ENCODE measurements around the gene ADGRD2. TPM values are rescaled to one million over a fixed set of nuclear protein-coding genes. Genes with fewer than 3 reads are reported as not detected.

The ADGRD2 gene
- total RNA-seq, 1 experiment from 2014 or later: not detected

- intact Hi-C loops (cut with micrococcal nuclease; ENCODE audit: unreplicated experiment): loop anchor here (1.0 to 10.0 kb wide), 4 partner anchors 116 to 435 kb away; partner anchors contain the start of gene WDR38
- no peaks in the 10 kb centered on the region for H3K27me3 ChIP-seq (replicated peaks; ENCODE audit: insufficient read depth, low read depth, low read length, poor library complexity)
- ChIA-PET CTCF (interaction anchor here (1.7 kb wide), 1 partner anchor 27 kb away, joined by 7 read pairs; no protein-coding TSS in a partner anchor), POLR2A (ENCODE audit: low non-redundant PET) (no interaction called here)
- no peaks in the 10 kb centered on the region for H3K4me1 ChIP-seq (ENCODE audit: insufficient read depth, low read length, poor library complexity, severe bottlenecking)
- BruUV-seq (replicated peaks): no TSS peak
- no peak overlapping the region for H3K27ac ChIP-seq (ENCODE audit: low read depth, low read length, poor library complexity, severe bottlenecking)
- no peak overlapping the region for H3K4me3 ChIP-seq (ENCODE audit: low read depth, low read length, poor library complexity, severe bottlenecking)
- peaks cover 3% of the 10 kb centered on the region for H3K9me3 ChIP-seq (ENCODE audit: low read depth, low read length, poor library complexity, severe bottlenecking)
- DNase-seq (ENCODE audit: low spot score): no peak
- TF ChIP-seq EZH2 (IDR thresholded peaks at IDR 0.05; ENCODE audit: borderline replicate concordance, low read depth, low read length, poor library complexity, severe bottlenecking) (no peak), CTCF (conservative IDR thresholded peaks at IDR 0.05; ENCODE audit: low read depth, low read length) (no peak)
- no peaks in the 10 kb centered on the region for H3K36me3 ChIP-seq (ENCODE audit: insufficient read depth, low read length, poor library complexity, severe bottlenecking)
Measured at GRCh38 chr9:124419832-124420489, 30.3 kb upstream of the ADGRD2 start.

DNA sequence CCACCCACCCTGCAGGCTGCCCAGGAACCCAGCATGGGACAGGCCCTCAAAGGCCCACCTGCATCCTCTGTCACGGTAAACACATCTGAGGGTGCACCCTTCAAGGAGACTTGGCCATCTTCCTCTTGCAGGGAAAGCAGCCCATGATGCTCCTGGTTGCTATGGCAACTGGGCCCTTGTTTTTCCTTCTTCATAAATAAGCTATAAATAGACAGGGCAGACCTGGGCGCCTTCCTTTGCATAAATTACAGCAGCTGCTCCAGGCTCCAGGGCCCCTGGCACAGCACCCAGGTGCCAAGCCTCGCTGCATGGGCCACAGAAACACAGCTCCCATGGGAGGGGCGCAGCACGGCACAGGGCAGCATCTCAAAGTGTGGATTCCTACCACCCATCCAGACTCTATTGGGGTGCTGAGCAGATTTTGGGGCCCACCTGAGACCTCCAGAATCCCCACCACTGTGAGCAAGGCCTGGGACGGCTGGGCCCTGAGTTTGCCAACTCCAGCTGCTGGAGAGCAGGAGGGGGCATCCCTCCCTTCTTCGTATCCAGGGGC, 29.2 kb upstream of the ADGRD2 start:
- TF ChIP-seq CTCF (conservative IDR thresholded peaks at IDR 0.05; ENCODE audit: low read depth, low read length): no peak
- TF ChIP-seq EZH2 (IDR thresholded peaks at IDR 0.05; ENCODE audit: borderline replicate concordance, low read depth, low read length, poor library complexity, severe bottlenecking): no peak
- H3K9me3 ChIP-seq (ENCODE audit: low read depth, low read length, poor library complexity, severe bottlenecking): no peaks in the 10 kb centered on the region
- no peaks in the 10 kb centered on the region for H3K27me3 ChIP-seq (replicated peaks; ENCODE audit: insufficient read depth, low read depth, low read length, poor library complexity)
- intact Hi-C loops (cut with micrococcal nuclease; ENCODE audit: unreplicated experiment): no loop called here
- no peak overlapping the region for H3K4me3 ChIP-seq (ENCODE audit: low read depth, low read length, poor library complexity, severe bottlenecking)
- H3K27ac ChIP-seq (ENCODE audit: low read depth, low read length, poor library complexity, severe bottlenecking): no peak overlapping the region
- POLR2A ChIA-PET (ENCODE audit: low non-redundant PET): no interaction called here
- H3K36me3 ChIP-seq (ENCODE audit: insufficient read depth, low read length, poor library complexity, severe bottlenecking): no peaks in the 10 kb centered on the region
- no TSS peak for BruUV-seq (replicated peaks)
- H3K4me1 ChIP-seq (ENCODE audit: insufficient read depth, low read length, poor library complexity, severe bottlenecking): no peaks in the 10 kb centered on the region
- DNase-seq (ENCODE audit: low spot score): no peak
- CTCF ChIA-PET: no interaction called here

DNA sequence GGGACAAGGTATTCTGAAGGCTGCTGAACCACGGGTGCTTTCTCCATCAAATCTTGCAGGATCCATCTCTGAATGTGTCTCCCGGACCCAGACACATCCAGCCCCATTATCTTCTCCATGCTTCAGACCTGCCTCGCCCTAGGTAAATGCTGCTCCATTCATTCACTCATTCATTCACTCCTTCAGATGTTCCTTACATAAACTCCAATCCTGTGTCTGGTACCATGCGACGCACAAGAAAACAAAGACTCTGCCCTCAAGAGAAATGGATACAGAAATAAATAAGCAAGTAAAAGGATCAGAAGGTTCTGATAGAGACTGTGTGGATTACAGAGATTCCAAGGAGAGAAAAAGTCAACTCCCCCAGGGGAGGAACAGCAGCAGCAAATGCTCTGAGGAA, 27.1 kb upstream of the ADGRD2 start:
- Histone ChIP-seq H3K9me3 (ENCODE audit: low read depth, low read length, poor library complexity, severe bottlenecking) (no peaks in the 10 kb centered on the region), H3K4me1 (ENCODE audit: insufficient read depth, low read length, poor library complexity, severe bottlenecking) (no peaks in the 10 kb centered on the region), H3K27me3 (replicated peaks; ENCODE audit: insufficient read depth, low read depth, low read length, poor library complexity) (no peaks in the 10 kb centered on the region), H3K36me3 (ENCODE audit: insufficient read depth, low read length, poor library complexity, severe bottlenecking) (no peaks in the 10 kb centered on the region), H3K27ac (ENCODE audit: low read depth, low read length, poor library complexity, severe bottlenecking) (no peak overlapping the region), H3K4me3 (ENCODE audit: low read depth, low read length, poor library complexity, severe bottlenecking) (no peak overlapping the region)
- intact Hi-C loops (cut with micrococcal nuclease; ENCODE audit: unreplicated experiment): no loop called here
- no peak for DNase-seq (ENCODE audit: low spot score)
- ChIA-PET CTCF (no interaction called here), POLR2A (ENCODE audit: low non-redundant PET) (no interaction called here)
- BruUV-seq (replicated peaks): no TSS peak
- TF ChIP-seq CTCF (conservative IDR thresholded peaks at IDR 0.05; ENCODE audit: low read depth, low read length): no peak
- no peak for TF ChIP-seq EZH2 (IDR thresholded peaks at IDR 0.05; ENCODE audit: borderline replicate concordance, low read depth, low read length, poor library complexity, severe bottlenecking)

Data from A673 (cell line).